HEK293T (cell line): ENCODE results near the gene NUDC.
"Not testable (repeated sequence)": the region's sequence is repeated elsewhere in the genome, so short reads cannot be mapped to it uniquely, and the experiment has no call there.

Experiments
- CTCF ChIA-PET: fragments of 350-600 bp; formaldehyde crosslinking; extraction: SDS; loops from one replicate; lab custom pipeline; 2021; ENCODE audit warnings: antibody characterized with exemption, inconsistent platforms; lab: Yijun Ruan, JAX
- POLR2A ChIA-PET: fragments of 350-600 bp; formaldehyde crosslinking; extraction: SDS; loops from one replicate; lab custom pipeline; 2020; ENCODE audit warnings: antibody characterized with exemption, inconsistent platforms; lab: Yijun Ruan, JAX
- DNase-seq: peaks from one replicate; pipeline ENCODE4 v3.0.0; 2012; ENCODE audit warnings: mixed read lengths; ENCODE audit errors: extremely low spot score
- ARNT ChIP-seq: fragments of 450-650 bp; IDR thresholded peaks from 2 replicates; pipeline ENCODE4 v1.6.1; 2017; ENCODE audit warnings: mild to moderate bottlenecking
- BHLHE40 ChIP-seq: fragments of 450-650 bp; IDR thresholded peaks from 2 replicates; pipeline ENCODE4 v1.6.1; 2016; ENCODE audit warnings: mild to moderate bottlenecking, moderate library complexity, borderline replicate concordance
- CTBP1 ChIP-seq: fragments of 450-650 bp; IDR thresholded peaks from 2 replicates; pipeline ENCODE4 v1.6.1; 2016; ENCODE audit warnings: borderline replicate concordance
- ELF4 ChIP-seq: fragments of 450-650 bp; IDR thresholded peaks from 2 replicates; pipeline ENCODE4 v1.6.1; 2017; ENCODE audit warnings: antibody characterized with exemption
- FOXA1 ChIP-seq: fragments of 450-650 bp; IDR thresholded peaks from 2 replicates; pipeline ENCODE4 v1.6.1; 2016; ENCODE audit warnings: mild to moderate bottlenecking
- FOXK2 ChIP-seq: fragments of 450-650 bp; IDR thresholded peaks from 2 replicates; pipeline ENCODE4 v1.6.1; 2016; ENCODE audit warnings: mild to moderate bottlenecking
- FOXM1 ChIP-seq: fragments of 450-650 bp; IDR thresholded peaks from 2 replicates; pipeline ENCODE4 v1.6.1; 2017; ENCODE audit warnings: mild to moderate bottlenecking, borderline replicate concordance
- HDGF ChIP-seq: fragments of 450-650 bp; IDR thresholded peaks from 2 replicates; pipeline ENCODE4 v1.6.1; 2017; ENCODE audit warnings: antibody characterized with exemption, borderline replicate concordance
- L3MBTL2 ChIP-seq: fragments of 450-650 bp; conservative IDR thresholded peaks from 2 replicates; pipeline ENCODE4 v1.6.1; 2016; ENCODE audit warnings: mild to moderate bottlenecking
- LEF1 ChIP-seq: fragments of 450-650 bp; IDR thresholded peaks from 2 replicates; pipeline ENCODE4 v1.6.1; 2017; ENCODE audit warnings: mild to moderate bottlenecking, borderline replicate concordance
- NFRKB ChIP-seq: fragments of 450-650 bp; IDR thresholded peaks from 2 replicates; pipeline ENCODE4 v1.6.1; 2016; ENCODE audit warnings: mild to moderate bottlenecking, moderate library complexity
- PKNOX1 ChIP-seq: fragments of 450-650 bp; IDR thresholded peaks from 2 replicates; pipeline ENCODE4 v1.6.1; 2016
- SP1 ChIP-seq: fragments of 450-650 bp; IDR thresholded peaks from 2 replicates; pipeline ENCODE4 v1.6.1; 2017
- SUZ12 ChIP-seq: fragments of 450-650 bp; IDR thresholded peaks from 2 replicates; pipeline ENCODE4 v1.6.1; 2016; ENCODE audit warnings: mild to moderate bottlenecking
- TARDBP ChIP-seq: fragments of 450-650 bp; IDR thresholded peaks from 2 replicates; pipeline ENCODE4 v1.6.1; 2016
- ZNF384 ChIP-seq: fragments of 450-650 bp; IDR thresholded peaks from 2 replicates; pipeline ENCODE4 v1.6.1; 2016

NUDC gene

GRCh38 chr1:26984291-26984690 lies 62.7 kb downstream of the NUDC start:
- ChIA-PET CTCF (interaction anchor here (1.0 kb wide), 1 partner anchor 61 kb away, joined by 4 read pairs; no protein-coding TSS in a partner anchor), POLR2A (no interaction called here)
- no peak for DNase-seq
- TF ChIP-seq PKNOX1 (no peak), ZNF384 (no peak), TARDBP (no peak), ARNT (no peak), HDGF (no peak), FOXA1 (no peak), LEF1 (no peak), ELF4 (no peak), FOXK2 (no peak), FOXM1 (no peak), NFRKB (no peak), L3MBTL2 (no peak), BHLHE40 (no peak), SUZ12 (no peak), CTBP1 (no peak), SP1 (no peak)

- TF ChIP-seq FOXK2 (no peak), ZNF384 (no peak), BHLHE40 (no peak), FOXA1 (no peak), FOXM1 (no peak), TARDBP (no peak), HDGF (no peak), LEF1 (no peak), SUZ12 (no peak), PKNOX1 (no peak)
- POLR2A ChIA-PET, result no interaction called here
- CTCF ChIA-PET, result interaction anchor here (1.2 kb wide), 1 partner anchor 10 kb away, joined by 4 read pairs; no protein-coding TSS in a partner anchor
- no peak for DNase-seq
These were observed 65.1 kb downstream of the NUDC start for GRCh38 chr1:26986658-26987057.

GRCh38 chr1:26989403-26990109 lies 68.0 kb downstream of the NUDC start:
- CTCF ChIA-PET, DNase-seq, POLR2A ChIA-PET: not testable (repeated sequence)

- TF ChIP-seq LEF1 (no peak), TARDBP (no peak), FOXA1 (no peak), L3MBTL2 (no peak), ZNF384 (no peak), FOXM1 (no peak), SP1 (no peak), HDGF (no peak), NFRKB (no peak), CTBP1 (no peak), PKNOX1 (no peak), FOXK2 (no peak), BHLHE40 (no peak), ARNT (no peak), SUZ12 (no peak), ELF4 (no peak)
- DNase-seq, result no peak
- ChIA-PET CTCF (interaction anchor here (0.6 to 1.2 kb wide), 2 partner anchors 24 to 363 kb away, joined by 3 read pairs; no protein-coding TSS in a partner anchor), POLR2A (no interaction called here)
These were observed 70.0 kb downstream of the NUDC start for GRCh38 chr1:26991310-26992116.

GRCh38 chr1:26993237-26994019 lies 71.9 kb downstream of the NUDC start, which contains the start of gene TRNP1:
Gene TRNP1, plus strand, starts transcription at chr1:26993692. Its CDS starts 95 bp downstream, at chr1:26993787.
- TF ChIP-seq SUZ12, result no peak
- TF ChIP-seq PKNOX1, result peak; percentile 97
- CTCF ChIA-PET, result interaction anchor here (1.5 kb wide), 1 partner anchor 51 kb away, joined by 6 read pairs; no protein-coding TSS in a partner anchor
- POLR2A ChIA-PET, result interaction anchor here (1.1 to 2.0 kb wide), 5 partner anchors 25 to 161 kb away, joined by 3 to 5 read pairs (median 4); no protein-coding TSS in a partner anchor
- DNase-seq, result peak; percentile 90
